GM12878 (cell line): Measurements from ENCODE around the gene SUGP2.

Experiments
- ATF7 ChIP-seq: fragments of 450-650 bp; IDR thresholded peaks from 2 replicates; pipeline ENCODE4 v1.6.1; 2016; ENCODE audit warnings: low read depth, mild to moderate bottlenecking
- ESRRA ChIP-seq: IDR thresholded peaks from 2 replicates; pipeline ENCODE4 v1.6.1; 2012; ENCODE audit warnings: mild to moderate bottlenecking, low read length, improper control_type of control experiment
- MTA3 ChIP-seq: IDR thresholded peaks from 2 replicates; pipeline ENCODE4 v1.6.1; 2012; ENCODE audit warnings: low read length, inconsistent platforms, borderline replicate concordance
- NFYB ChIP-seq: IDR thresholded peaks from 2 replicates; pipeline ENCODE4 v1.6.1; 2011; ENCODE audit warnings: low read depth, mild to moderate bottlenecking, low read length, improper control_type of control experiment, moderate library complexity; ENCODE audit not compliant: insufficient read depth
- PML ChIP-seq: IDR thresholded peaks from 2 replicates; pipeline ENCODE4 v1.6.1; 2012; ENCODE audit warnings: low read length, inconsistent platforms
- RELA ChIP-seq: fragments of 450-650 bp; IDR thresholded peaks from 2 replicates; pipeline ENCODE4 v1.8.0; 2014; ENCODE audit warnings: borderline replicate concordance; ENCODE audit not compliant: partially characterized antibody
- TARDBP ChIP-seq: IDR thresholded peaks from 2 replicates; pipeline ENCODE4 v1.6.1; 2016; ENCODE audit warnings: borderline replicate concordance
- YY1 ChIP-seq: IDR thresholded peaks from 2 replicates; pipeline ENCODE4 v1.6.1; 2011; ENCODE audit warnings: low read depth, mild to moderate bottlenecking, low read length
- TF ChIP-seq, protein P1 (sequence below): fragments of 450-650 bp; formaldehyde crosslinking; IDR thresholded peaks from 2 replicates; pipeline ENCODE4 v1.5.0; 2022; ENCODE audit warnings: mild to moderate bottlenecking, missing genetic modification characterization
- TF ChIP-seq, protein P2 (sequence below), 3 experiments: IDR thresholded peaks in 2 of 3; conservative IDR thresholded peaks in 1 of 3; 2 replicates each; pipeline ENCODE4 v1.5.1; 2011; ENCODE audit warnings: low read depth in 3 of 3, low read length in 3 of 3, mild to moderate bottlenecking in 3 of 3, control low read depth in 2 of 3, moderate library complexity in 2 of 3, inconsistent platforms in 1 of 3, mixed read lengths in 1 of 3; ENCODE audit not compliant: control insufficient read depth in 2 of 3, insufficient read depth in 1 of 3; ENCODE audit errors: extremely low read depth in 1 of 3
- TF ChIP-seq, protein P3 (sequence below): IDR thresholded peaks from 2 replicates; pipeline ENCODE4 v1.6.1; 2012; ENCODE audit warnings: mild to moderate bottlenecking, low read depth, low read length

DNA sequence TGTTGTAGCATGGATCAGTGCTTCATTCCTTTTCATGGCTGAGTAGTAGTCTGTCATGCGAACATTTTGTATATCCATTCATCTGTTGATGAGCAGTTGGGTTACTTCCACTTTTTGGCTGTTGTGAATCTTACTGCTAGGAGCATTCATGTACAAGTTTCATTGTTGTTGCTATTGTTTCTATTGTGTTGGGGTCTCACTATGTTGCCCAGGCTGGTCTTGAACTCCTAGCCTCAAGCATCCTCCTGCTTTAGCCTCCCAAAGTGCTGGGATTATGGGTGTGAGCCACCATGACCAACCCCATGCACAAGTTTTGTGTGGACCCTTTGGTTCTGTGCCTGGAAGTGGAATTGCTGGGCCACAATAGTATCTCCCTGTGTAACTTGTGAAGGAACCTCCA is 46.3 kb upstream of the SUGP2 start:
- TF ChIP-seq, protein P1, sequence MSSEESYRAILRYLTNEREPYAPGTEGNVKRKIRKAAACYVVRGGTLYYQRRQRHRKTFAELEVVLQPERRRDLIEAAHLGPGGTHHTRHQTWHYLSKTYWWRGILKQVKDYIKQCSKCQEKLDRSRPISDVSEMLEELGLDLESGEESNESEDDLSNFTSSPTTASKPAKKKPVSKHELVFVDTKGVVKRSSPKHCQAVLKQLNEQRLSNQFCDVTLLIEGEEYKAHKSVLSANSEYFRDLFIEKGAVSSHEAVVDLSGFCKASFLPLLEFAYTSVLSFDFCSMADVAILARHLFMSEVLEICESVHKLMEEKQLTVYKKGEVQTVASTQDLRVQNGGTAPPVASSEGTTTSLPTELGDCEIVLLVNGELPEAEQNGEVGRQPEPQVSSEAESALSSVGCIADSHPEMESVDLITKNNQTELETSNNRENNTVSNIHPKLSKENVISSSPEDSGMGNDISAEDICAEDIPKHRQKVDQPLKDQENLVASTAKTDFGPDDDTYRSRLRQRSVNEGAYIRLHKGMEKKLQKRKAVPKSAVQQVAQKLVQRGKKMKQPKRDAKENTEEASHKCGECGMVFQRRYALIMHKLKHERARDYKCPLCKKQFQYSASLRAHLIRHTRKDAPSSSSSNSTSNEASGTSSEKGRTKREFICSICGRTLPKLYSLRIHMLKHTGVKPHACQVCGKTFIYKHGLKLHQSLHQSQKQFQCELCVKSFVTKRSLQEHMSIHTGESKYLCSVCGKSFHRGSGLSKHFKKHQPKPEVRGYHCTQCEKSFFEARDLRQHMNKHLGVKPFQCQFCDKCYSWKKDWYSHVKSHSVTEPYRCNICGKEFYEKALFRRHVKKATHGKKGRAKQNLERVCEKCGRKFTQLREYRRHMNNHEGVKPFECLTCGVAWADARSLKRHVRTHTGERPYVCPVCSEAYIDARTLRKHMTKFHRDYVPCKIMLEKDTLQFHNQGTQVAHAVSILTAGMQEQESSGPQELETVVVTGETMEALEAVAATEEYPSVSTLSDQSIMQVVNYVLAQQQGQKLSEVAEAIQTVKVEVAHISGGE (CRISPR knock-in tag): no peak
- TF ChIP-seq ATF7 (no peak), RELA (no peak), TARDBP (no peak), NFYB (no peak), MTA3 (no peak), ESRRA (no peak), YY1 (no peak), PML (no peak)
- TF ChIP-seq, protein P2, sequence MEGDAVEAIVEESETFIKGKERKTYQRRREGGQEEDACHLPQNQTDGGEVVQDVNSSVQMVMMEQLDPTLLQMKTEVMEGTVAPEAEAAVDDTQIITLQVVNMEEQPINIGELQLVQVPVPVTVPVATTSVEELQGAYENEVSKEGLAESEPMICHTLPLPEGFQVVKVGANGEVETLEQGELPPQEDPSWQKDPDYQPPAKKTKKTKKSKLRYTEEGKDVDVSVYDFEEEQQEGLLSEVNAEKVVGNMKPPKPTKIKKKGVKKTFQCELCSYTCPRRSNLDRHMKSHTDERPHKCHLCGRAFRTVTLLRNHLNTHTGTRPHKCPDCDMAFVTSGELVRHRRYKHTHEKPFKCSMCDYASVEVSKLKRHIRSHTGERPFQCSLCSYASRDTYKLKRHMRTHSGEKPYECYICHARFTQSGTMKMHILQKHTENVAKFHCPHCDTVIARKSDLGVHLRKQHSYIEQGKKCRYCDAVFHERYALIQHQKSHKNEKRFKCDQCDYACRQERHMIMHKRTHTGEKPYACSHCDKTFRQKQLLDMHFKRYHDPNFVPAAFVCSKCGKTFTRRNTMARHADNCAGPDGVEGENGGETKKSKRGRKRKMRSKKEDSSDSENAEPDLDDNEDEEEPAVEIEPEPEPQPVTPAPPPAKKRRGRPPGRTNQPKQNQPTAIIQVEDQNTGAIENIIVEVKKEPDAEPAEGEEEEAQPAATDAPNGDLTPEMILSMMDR (IDR thresholded peaks at IDR 0.05 in 2 of 3, conservative IDR thresholded peaks at IDR 0.05 in 1 of 3; ENCODE audit: control insufficient read depth in 2 of 3, extremely low read depth in 1 of 3, insufficient read depth in 1 of 3, low read depth in 3 of 3, low read length in 3 of 3): no peak
- TF ChIP-seq, protein P3, sequence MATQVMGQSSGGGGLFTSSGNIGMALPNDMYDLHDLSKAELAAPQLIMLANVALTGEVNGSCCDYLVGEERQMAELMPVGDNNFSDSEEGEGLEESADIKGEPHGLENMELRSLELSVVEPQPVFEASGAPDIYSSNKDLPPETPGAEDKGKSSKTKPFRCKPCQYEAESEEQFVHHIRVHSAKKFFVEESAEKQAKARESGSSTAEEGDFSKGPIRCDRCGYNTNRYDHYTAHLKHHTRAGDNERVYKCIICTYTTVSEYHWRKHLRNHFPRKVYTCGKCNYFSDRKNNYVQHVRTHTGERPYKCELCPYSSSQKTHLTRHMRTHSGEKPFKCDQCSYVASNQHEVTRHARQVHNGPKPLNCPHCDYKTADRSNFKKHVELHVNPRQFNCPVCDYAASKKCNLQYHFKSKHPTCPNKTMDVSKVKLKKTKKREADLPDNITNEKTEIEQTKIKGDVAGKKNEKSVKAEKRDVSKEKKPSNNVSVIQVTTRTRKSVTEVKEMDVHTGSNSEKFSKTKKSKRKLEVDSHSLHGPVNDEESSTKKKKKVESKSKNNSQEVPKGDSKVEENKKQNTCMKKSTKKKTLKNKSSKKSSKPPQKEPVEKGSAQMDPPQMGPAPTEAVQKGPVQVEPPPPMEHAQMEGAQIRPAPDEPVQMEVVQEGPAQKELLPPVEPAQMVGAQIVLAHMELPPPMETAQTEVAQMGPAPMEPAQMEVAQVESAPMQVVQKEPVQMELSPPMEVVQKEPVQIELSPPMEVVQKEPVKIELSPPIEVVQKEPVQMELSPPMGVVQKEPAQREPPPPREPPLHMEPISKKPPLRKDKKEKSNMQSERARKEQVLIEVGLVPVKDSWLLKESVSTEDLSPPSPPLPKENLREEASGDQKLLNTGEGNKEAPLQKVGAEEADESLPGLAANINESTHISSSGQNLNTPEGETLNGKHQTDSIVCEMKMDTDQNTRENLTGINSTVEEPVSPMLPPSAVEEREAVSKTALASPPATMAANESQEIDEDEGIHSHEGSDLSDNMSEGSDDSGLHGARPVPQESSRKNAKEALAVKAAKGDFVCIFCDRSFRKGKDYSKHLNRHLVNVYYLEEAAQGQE: no peak
